Common myeloid progenitor, CD34-positive (primary cell): Measurements from ENCODE around the gene ULK2.

ENCODE experiments used
- CTCF ChIA-PET: fragments of 350-600 bp; sonication (Branson Sonifier 250); formaldehyde crosslinking; loops from one replicate; lab custom pipeline; 2021; ENCODE audit warnings: antibody characterized with exemption; lab: Charles Lee
- POLR2A ChIA-PET: fragments of 350-600 bp; sonication (Branson Sonifier 250); formaldehyde crosslinking; loops from one replicate; lab custom pipeline; 2021; ENCODE audit warnings: antibody characterized with exemption; lab: Charles Lee
- DNase-seq, 3 donors: peaks; one replicate each; pipeline versions ENCODE4 v3.0.0 to v3.0.0-alpha.2; 2013
- H3K27ac ChIP-seq, 2 experiments: 1 replicate in 1 of 2; 2 replicates in 1 of 2; pipeline ENCODE4 v1.7.0; 2013; ENCODE audit warnings: inconsistent platforms in 2 of 2, low read length in 2 of 2, mild to moderate bottlenecking in 2 of 2, low read depth in 1 of 2, moderate library complexity in 1 of 2; ENCODE audit not compliant: severe bottlenecking in 2 of 2, insufficient read depth in 1 of 2, poor library complexity in 1 of 2
- H3K27me3 ChIP-seq, 5 experiments: replicated peaks in 2 of 5; 1 replicate in 3 of 5; 2 replicates in 2 of 5; pipeline versions ENCODE4 v1.6.1 to v1.7.0; 2013; ENCODE audit warnings: low read length in 4 of 5, mild to moderate bottlenecking in 2 of 5, moderate library complexity in 2 of 5, inconsistent platforms in 1 of 5; ENCODE audit not compliant: insufficient read depth in 5 of 5, control insufficient read depth in 4 of 5
- H3K36me3 ChIP-seq, 4 experiments: 1 replicate in 2 of 4; 2 replicates in 2 of 4; pipeline versions ENCODE4 v1.6.1 to v1.7.0; 2013; ENCODE audit warnings: low read length in 3 of 4, control low read depth in 1 of 4, mild to moderate bottlenecking in 1 of 4; ENCODE audit not compliant: control insufficient read depth in 4 of 4, insufficient read depth in 4 of 4
- H3K4me1 ChIP-seq, 4 experiments: 1 replicate in 3 of 4; 2 replicates in 1 of 4; pipeline versions ENCODE4 v1.6.1 to v1.7.1; 2013; ENCODE audit warnings: low read length in 3 of 4, mild to moderate bottlenecking in 3 of 4, control low read depth in 1 of 4, inconsistent platforms in 1 of 4, moderate library complexity in 1 of 4; ENCODE audit not compliant: control insufficient read depth in 4 of 4, insufficient read depth in 4 of 4; ENCODE audit errors: control extremely low read depth in 1 of 4
- H3K4me3 ChIP-seq, 7 experiments: 1 replicate in 4 of 7; 2 replicates in 3 of 7; pipeline versions ENCODE4 v1.5.1 to v1.7.0; 2013; ENCODE audit warnings: mild to moderate bottlenecking in 7 of 7, low read length in 6 of 7, moderate library complexity in 6 of 7, inconsistent platforms in 2 of 7, low read depth in 2 of 7, control low read depth in 1 of 7; ENCODE audit not compliant: insufficient read depth in 4 of 7, control insufficient read depth in 1 of 7; ENCODE audit errors: extremely low read depth in 1 of 7
- H3K9me3 ChIP-seq, 5 experiments: 1 replicate in 4 of 5; 2 replicates in 1 of 5; pipeline versions ENCODE4 v1.6.1 to v1.7.1; 2013; ENCODE audit warnings: low read length in 4 of 5, mild to moderate bottlenecking in 2 of 5, inconsistent platforms in 1 of 5, low read depth in 1 of 5, moderate library complexity in 1 of 5; ENCODE audit not compliant: control insufficient read depth in 4 of 5, insufficient read depth in 2 of 5; ENCODE audit errors: control extremely low read depth in 1 of 5
- WGBS: methylation state at CpG from one replicate; pipeline ENCODE4 v1.1.5; 2013; ENCODE audit not compliant: insufficient coverage; 5-methylcytosine and 5-hydroxymethylcytosine counted together

ULK2 gene

DNA sequence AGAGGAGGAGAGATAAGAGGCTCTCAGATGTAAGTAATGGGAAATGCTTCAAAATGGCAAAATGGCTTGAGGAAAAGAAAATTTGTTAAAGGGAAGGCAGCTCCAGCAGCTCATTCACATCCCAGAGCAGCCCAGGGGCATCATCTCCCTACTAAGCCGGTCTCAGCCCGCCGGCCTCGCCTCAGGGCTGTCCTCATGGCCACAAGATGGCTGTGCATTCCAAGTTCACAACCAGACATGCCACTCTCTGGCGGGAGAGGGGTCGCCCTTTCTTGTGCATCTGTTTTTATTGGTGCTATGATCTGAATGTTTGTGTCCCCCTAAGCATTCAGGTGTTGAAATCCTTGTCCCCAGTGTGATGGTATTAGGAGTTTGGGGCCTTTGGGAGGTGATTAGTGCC, 137.8 kb downstream of the ULK2 start:
- ChIA-PET POLR2A (no interaction called here), CTCF (no interaction called here)
- H3K27me3 ChIP-seq, result no peaks in the 10 kb centered on the region
- H3K9me3 ChIP-seq, result no peaks in the 10 kb centered on the region
- no peak for DNase-seq
- H3K4me1 ChIP-seq, result peaks cover 0 to 17% (median 9%) of the 10 kb centered on the region in 4 experiments
- 100% methylated on average over 4 of the region's 6 CpGs for WGBS
- H3K4me3 ChIP-seq, result no peak overlapping the region
- no peaks in the 10 kb centered on the region for H3K36me3 ChIP-seq
- H3K27ac ChIP-seq, result no peak overlapping the region

- peak in 2 of 3 donors; percentile 49 to 53 for DNase-seq
- Histone ChIP-seq H3K9me3 (no peaks in the 10 kb centered on the region), H3K4me3 (no peak overlapping the region), H3K36me3 (no peaks in the 10 kb centered on the region), H3K27ac (no peak overlapping the region), H3K4me1 (peaks cover 0 to 30% (median 18%) of the 10 kb centered on the region in 4 experiments), H3K27me3 (no peaks in the 10 kb centered on the region)
- 35% methylated on average over 7 of the region's 7 CpGs for WGBS
- ChIA-PET CTCF (interaction anchor here (1.2 to 2.8 kb wide), 3 partner anchors 9 to 38 kb away, joined by 4 to 22 read pairs (median 6); no protein-coding TSS in a partner anchor), POLR2A (interaction anchor here (0.7 kb wide), 1 partner anchor 18 kb away, joined by 3 read pairs; no protein-coding TSS in a partner anchor)
Measured at GRCh38 chr17:19728084-19728495, 139.6 kb downstream of the ULK2 start.

GRCh38 chr17:19727501-19728078, 140.1 kb downstream of the ULK2 start:
- ChIA-PET CTCF (interaction anchor here (1.2 to 2.8 kb wide), 3 partner anchors 8 to 39 kb away, joined by 4 to 22 read pairs (median 6); no protein-coding TSS in a partner anchor), POLR2A (interaction anchor here (0.7 kb wide), 1 partner anchor 18 kb away, joined by 3 read pairs; no protein-coding TSS in a partner anchor)
- H3K4me3 ChIP-seq, result no peak overlapping the region
- H3K27me3 ChIP-seq, result no peaks in the 10 kb centered on the region
- 97% methylated on average over 4 of the region's 4 CpGs for WGBS
- H3K36me3 ChIP-seq, result no peaks in the 10 kb centered on the region
- DNase-seq, result peak in 1 of 3 donors; percentile 12
- peaks cover 0 to 30% (median 18%) of the 10 kb centered on the region in 4 experiments for H3K4me1 ChIP-seq
- H3K9me3 ChIP-seq, result no peaks in the 10 kb centered on the region
- no peak overlapping the region for H3K27ac ChIP-seq

- H3K9me3 ChIP-seq, result no peaks in the 10 kb centered on the region
- no peak overlapping the region for H3K27ac ChIP-seq
- H3K27me3 ChIP-seq, result no peaks in the 10 kb centered on the region
- CTCF ChIA-PET, result interaction anchor here (2.8 kb wide), 1 partner anchor 17 kb away, joined by 22 read pairs; no protein-coding TSS in a partner anchor
- POLR2A ChIA-PET, result no interaction called here
- H3K4me3 ChIP-seq, result no peak overlapping the region
- DNase-seq, result no peak
- no peaks in the 10 kb centered on the region for H3K36me3 ChIP-seq
- H3K4me1 ChIP-seq, result peaks cover 0 to 30% (median 18%) of the 10 kb centered on the region in 4 experiments
- 100% methylated on average over 2 of the region's 7 CpGs for WGBS
Measured at GRCh38 chr17:19726631-19727376, 140.9 kb downstream of the ULK2 start.

GRCh38 chr17:19725486-19725885, 142.2 kb downstream of the ULK2 start:
- ChIA-PET CTCF (no interaction called here), POLR2A (no interaction called here)
- Histone ChIP-seq H3K27me3 (no peaks in the 10 kb centered on the region), H3K36me3 (no peaks in the 10 kb centered on the region), H3K4me1 (peaks cover 0 to 34% (median 23%) of the 10 kb centered on the region in 4 experiments), H3K27ac (no peak overlapping the region), H3K9me3 (no peaks in the 10 kb centered on the region), H3K4me3 (no peak overlapping the region)
- 100% methylated on average over 2 of the region's 5 CpGs for WGBS
- DNase-seq, result peak in 1 of 3 donors; percentile 17

GRCh38 chr17:19724501-19725420, 143.0 kb downstream of the ULK2 start:
- Histone ChIP-seq H3K36me3 (no peaks in the 10 kb centered on the region), H3K27ac (no peak overlapping the region), H3K9me3 (no peaks in the 10 kb centered on the region), H3K27me3 (no peaks in the 10 kb centered on the region), H3K4me3 (peak overlapping the region in 4 of 7 experiments; percentile 15 to 62 (median 50)), H3K4me1 (peaks cover 0 to 39% (median 25%) of the 10 kb centered on the region in 4 experiments)
- POLR2A ChIA-PET, result no interaction called here
- peak; percentile 67 to 93 (median 86) for DNase-seq
- WGBS, result 23% methylated on average over 46 of the region's 55 CpGs
- CTCF ChIA-PET, result no interaction called here
